KG1 (cell line): ENCODE results near the gene MUS81.

Source experiments
- DNase-seq: peaks from one replicate; lab custom pipeline; 2025; lab: John Stamatoyannopoulos, UW

Gene MUS81

DNA sequence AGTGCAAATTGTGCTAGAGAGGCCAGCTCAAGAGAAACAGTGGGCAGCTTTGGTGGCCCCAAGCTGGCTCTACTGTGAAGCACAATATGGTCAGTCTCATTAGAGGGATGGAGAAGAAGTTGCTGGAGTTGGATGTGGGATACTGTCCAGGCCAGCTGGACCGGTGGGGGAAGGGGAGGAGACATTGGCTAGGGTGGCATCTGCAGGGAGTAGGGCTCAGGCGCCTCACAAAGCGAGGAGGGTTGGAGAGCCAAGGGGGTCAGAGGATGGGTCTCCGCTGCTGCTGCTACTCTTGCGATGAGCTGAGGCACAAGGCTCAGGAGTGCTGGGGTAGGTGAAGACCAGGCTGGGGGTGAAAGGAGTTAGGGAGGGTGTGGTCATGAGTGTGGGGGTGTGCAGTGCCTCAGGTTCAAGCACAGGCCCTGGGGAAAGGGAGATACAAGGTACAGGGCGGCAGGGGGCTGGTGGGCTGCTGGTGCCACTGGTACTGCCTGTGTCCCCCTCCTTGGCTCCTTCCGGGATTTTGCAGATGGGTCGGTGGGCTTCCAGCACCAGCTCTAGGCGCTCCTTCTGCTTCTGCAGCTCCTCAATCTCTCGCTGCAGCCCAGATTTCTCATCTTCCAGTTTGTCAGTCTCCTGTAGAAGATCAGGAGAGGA is 32.6 kb downstream of the MUS81 start:
- DNase-seq, result no peak

- DNase-seq, result peak; percentile 78
Observed at GRCh38 chr11:65894034-65894591, 33.9 kb downstream of the MUS81 start.

GRCh38 chr11:65895482-65895981 is 35.3 kb downstream of the MUS81 start:
- no peak for DNase-seq

DNA sequence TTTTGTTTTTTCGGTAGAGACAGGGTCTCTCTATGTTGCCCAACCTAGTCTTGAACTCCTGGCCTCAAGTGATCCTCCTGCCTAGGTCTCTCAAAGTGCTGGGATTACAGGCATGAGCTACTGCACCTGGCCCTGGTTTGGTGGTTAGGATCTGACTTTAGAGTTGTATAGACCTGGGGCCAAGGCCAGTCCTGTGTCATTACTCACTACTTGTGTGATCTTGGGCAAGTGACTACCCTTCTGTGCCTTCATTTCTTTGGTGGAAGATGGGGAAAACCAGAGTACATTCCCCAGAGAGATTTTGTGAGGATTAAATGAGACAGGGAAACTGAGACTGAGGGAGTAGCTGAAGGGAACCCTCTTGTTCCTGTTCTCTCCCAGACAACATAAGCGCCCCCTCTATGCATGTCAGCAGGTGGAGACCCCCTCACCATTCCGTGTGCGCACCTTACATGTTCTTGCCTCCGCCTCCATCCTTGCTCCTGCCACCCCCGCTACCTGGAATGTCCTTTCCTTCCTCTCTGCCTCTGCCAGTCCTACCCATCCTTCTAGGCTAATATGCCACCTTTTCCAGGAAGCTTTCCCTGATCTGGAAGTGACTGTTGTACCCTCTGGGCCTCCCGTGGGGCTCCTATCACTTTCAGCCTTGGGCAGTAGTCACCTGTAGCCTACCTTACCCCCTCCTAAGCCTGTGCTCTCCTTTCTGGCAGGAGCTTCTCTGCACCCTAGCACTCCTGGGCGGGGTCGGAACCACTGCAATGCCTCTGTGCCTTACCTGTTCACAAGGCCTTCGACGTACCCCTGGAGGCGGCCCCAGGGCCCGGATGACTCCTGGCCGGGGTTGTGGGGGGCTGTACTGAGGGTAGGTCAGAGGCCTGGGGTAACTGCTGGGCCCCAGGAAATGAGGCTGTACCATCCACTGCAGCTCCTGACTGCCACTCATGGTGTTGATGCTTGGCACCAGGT is 36.1 kb downstream of the MUS81 start:
- DNase-seq, result no peak

- DNase-seq, result no peak
Observed at GRCh38 chr11:65897020-65897471, 36.8 kb downstream of the MUS81 start.

- no peak for DNase-seq
Observed at GRCh38 chr11:65898656-65899355, 38.6 kb downstream of the MUS81 start.

GRCh38 chr11:65899356-65900124 is 39.3 kb downstream of the MUS81 start:
- DNase-seq, result no peak

- no peak for DNase-seq
Observed at GRCh38 chr11:65900125-65900898, 40.1 kb downstream of the MUS81 start, which contains the start of gene FOSL1. Gene FOSL1, minus strand, starts transcription at chr11:65900388. Its CDS starts 49 bp downstream, at chr11:65900339.

GRCh38 chr11:65900899-65901180 is 40.6 kb downstream of the MUS81 start:
- no peak for DNase-seq

GRCh38 chr11:65903068-65903481 is 42.8 kb downstream of the MUS81 start:
- no peak for DNase-seq

DNA sequence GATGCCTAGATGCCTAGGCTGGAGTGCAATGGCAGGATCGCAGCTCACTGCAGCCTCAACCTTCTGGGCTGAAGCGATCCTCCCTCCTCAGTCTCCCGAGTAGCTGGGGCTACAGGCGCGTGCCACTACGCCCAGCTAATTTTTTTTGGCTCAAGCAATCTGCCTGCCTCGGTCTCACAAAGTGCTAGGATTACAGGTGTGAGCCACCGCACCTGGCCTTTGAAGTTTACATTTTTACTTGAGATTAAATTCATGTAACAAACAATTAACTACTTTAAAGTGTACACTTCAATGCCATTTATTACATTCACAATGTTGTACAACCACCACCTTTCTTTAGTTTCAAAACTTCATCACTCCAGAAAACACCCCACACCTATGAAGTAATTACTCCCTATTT is 43.5 kb downstream of the MUS81 start:
- no peak for DNase-seq

- DNase-seq, result no peak
Observed at GRCh38 chr11:65906602-65907001, 46.4 kb downstream of the MUS81 start.

DNA sequence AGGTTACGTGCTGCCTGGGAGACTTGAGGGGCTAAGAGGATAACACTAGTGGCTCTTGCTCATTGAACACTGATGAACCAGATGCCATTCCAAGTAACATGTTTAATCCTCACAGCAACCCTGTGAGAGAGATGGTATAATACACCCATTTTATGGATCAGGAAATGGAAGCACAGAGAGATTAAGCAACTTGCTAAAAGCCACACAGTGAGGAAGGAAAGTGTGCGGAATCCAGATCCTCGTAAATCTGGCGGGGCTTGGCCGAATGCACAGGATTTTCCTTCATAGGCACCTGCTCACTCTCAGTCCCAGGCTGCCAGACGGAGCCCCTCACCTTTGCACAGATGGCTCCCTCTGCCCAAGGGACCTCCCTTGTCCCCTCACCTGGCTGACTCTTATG is 47.6 kb downstream of the MUS81 start:
- no peak for DNase-seq

DNA sequence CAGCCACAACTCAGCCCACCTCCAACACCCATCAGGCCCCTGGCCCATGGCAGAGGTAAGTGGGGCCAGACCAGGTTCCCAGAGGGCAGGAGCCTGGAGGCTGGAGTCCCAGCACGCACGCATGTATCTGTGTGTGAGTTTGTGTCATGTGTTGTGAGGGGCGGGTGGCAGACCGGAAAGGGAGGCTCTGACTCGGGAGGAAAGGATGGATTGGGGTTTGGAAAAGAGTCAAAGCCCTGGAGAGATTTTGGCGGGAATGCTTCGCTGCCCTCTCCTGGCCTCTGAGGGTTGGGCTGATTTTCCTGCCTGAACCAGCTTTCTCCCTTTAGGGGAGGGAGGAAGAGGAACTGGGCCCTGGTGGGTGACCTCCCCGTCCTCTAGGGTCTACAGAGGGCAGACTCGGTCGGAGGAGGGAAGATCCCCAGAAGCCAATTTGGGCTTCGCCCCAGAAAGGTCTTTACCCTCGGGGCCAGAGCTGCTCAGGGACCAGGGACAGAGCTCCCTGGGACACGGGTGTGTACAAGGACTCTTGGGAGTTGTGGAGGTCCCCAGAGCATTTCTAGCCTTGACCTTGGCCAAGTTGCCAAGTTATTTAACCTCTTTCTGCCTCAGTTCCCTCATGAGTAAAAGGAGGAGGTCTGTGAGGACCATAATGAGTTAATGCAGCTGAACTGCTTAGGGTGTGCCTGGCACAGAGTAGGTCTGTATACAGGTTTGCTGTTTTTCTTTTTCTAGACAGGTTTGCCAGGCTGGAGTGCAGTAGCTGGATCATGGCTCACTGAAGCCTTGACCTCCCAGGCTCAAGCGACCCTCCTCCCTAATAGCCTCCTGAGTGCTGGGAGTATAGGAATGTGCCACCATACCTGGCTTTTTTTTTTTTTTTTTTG is 51.7 kb downstream of the MUS81 start:
- no peak for DNase-seq

- DNase-seq, result no peak
Observed at GRCh38 chr11:65912845-65913244, 52.6 kb downstream of the MUS81 start.

DNA sequence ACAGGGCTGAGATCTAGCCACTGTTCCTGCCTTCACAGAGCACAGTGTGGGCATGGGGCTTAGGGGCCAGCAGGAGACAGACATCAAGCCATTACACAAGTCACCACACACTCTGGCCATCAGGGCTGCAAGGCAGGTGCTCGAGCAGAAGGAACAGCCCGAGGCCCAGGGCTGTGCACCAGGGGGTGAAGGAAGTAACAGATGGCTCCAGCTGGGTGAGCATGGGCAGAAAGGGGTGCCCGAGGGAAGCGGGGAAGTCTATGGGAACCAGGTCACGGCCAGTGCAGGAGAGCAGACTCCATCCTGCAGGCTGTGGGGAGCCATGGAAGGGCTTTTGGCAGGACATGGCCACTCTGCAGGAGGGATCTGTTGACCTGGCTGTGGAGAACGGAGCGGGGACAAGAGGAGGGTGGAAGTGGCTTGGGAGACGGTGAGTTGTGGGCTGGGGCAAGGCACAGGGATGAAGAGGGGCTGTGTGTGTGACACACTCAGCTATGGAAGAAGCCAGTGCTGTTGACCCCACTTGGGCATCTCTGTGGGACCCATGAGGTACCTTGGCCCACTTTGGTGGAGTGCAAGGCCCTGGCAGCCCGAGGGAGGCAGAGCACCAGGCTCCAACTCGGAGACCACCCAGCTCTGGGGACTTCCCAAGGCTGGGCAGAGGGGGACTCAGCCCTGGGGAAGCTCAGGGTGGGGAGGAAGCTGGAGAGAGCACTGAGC is 55.0 kb downstream of the MUS81 start:
- DNase-seq, result no peak

DNA sequence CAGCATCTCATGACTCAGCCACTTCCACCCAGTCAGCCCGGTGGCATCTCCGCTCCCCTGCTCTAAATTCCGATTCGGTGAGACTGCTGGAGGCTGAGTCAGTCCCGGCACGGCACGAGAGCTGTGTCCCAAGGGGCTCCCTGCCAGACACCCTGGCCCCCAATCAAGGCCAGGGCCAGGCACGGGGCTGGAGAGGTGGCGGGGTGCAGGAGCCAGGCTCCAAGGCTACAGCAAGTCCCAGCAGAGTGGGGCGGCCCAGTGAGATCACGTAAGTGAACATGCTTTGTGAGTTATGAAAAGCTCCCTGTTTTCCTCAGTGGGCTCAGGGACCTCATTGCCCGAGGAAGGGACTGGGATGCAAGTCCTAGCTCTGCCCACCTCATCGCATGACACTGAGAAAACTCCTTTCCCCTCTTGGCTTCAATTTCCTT is 55.6 kb downstream of the MUS81 start:
- DNase-seq, result no peak
